Activated CD8-positive, alpha-beta T cell treated with anti-CD3 and anti-CD28 coated beads for 36 hours (primary cell): ENCODE measurements around the gene FCER1G. TPM values are rescaled to one million over a fixed set of nuclear protein-coding genes. Genes with fewer than 3 reads are reported as not detected.

Experiments
- ATAC-seq: fragments of 200-7000 bp; cut with Tn5 transposase; one replicate; pipeline ENCODE4 v1.10.0; 2021; ENCODE audit warnings: mild to moderate bottlenecking, moderate library complexity
- CTCF ChIA-PET: fragments of 350-600 bp; sonication (Branson Sonifier 250); formaldehyde crosslinking; loops from one replicate; lab custom pipeline; 2021; ENCODE audit warnings: antibody characterized with exemption; lab: Charles Lee
- POLR2A ChIA-PET: fragments of 350-600 bp; sonication (Branson Sonifier 250); formaldehyde crosslinking; loops from one replicate; lab custom pipeline; 2021; ENCODE audit warnings: antibody characterized with exemption; lab: Charles Lee
- DNase-seq: peaks from one replicate; pipeline ENCODE4 v3.0.0-alpha.2; 2020
- H3K27ac Mint-ChIP-seq: one replicate; pipeline ENCODE4 v1.8.0; 2021; ENCODE audit warnings: mild to moderate bottlenecking, mixed read lengths
- H3K27me3 Mint-ChIP-seq: one replicate; pipeline ENCODE4 v1.8.0; 2021; ENCODE audit warnings: mixed read lengths
- H3K36me3 Mint-ChIP-seq: one replicate; pipeline ENCODE4 v1.8.0; 2021; ENCODE audit warnings: low read depth, mixed read lengths
- H3K4me1 Mint-ChIP-seq: one replicate; pipeline ENCODE4 v1.8.0; 2021; ENCODE audit warnings: low read depth, mixed read lengths
- H3K4me3 Mint-ChIP-seq: one replicate; pipeline ENCODE4 v1.8.0; 2021; ENCODE audit warnings: mild to moderate bottlenecking, moderate library complexity, mixed read lengths
- H3K9me3 Mint-ChIP-seq: one replicate; pipeline ENCODE4 v1.8.0; 2021; ENCODE audit warnings: mixed read lengths
- intact Hi-C: fragments of 100-400 bp; cut with micrococcal nuclease; formaldehyde crosslinking; loops from one replicate; pipeline ENCODE4 v1.10.0; 2022
- total RNA-seq, 2 experiments: library from RNA; stranded (reverse); gene quantifications; one replicate each; pipeline ENCODE4 v1.2.3, GENCODE V29; 2021
- TF ChIP-seq, protein P1 (sequence below): fragments of 200-600 bp; IDR thresholded peaks from one replicate; pipeline ENCODE4 v1.8.0; 2022; ENCODE audit warnings: antibody characterized with exemption, mild to moderate bottlenecking

Gene FCER1G
- total RNA-seq, 2 experiments from 2014 or later = 0.60 to 0.81 TPM

DNA sequence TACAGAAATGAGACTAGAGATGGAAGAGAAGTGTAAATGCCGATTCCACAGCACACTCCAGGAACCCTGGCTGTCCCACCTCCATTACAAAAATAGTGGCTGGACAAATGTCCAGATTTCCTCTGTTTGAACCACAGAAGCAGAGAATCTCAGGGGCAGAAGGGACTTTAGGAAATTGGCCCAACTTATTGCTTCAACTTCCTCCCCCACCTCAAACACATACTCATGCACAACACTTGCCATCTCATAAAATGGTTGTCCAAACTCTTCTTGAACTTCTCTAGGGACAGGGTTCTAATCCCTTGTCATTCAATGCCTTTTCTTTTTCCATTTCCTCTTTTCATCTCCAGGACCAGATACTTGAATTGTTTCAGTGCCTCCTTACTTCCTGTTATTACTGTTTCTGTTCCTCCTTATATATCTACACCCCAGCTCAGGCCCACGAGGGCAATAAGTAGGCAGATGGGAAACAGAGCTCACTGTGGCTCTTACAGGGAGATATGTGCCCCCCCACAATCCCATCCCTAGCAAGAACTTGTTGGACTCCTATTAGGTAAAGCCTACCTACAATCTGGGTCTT lies 29.3 kb upstream of the FCER1G start:
- intact Hi-C loops = no loop called here
- ChIA-PET CTCF (interaction anchor here (0.7 to 2.0 kb wide), 13 partner anchors 9 to 196 kb away, joined by 3 to 14 read pairs (median 4); partner anchors contain the start of genes B4GALT3, PPOX and TOMM40L), POLR2A (interaction anchor here (0.6 to 1.4 kb wide), 6 partner anchors 16 to 201 kb away, joined by 3 to 6 read pairs (median 4); partner anchors contain the start of genes NDUFS2, PPOX and TOMM40L)
- no peaks in the 10 kb centered on the region for H3K9me3 Mint-ChIP-seq
- no peaks in the 10 kb centered on the region for H3K36me3 Mint-ChIP-seq
- TF ChIP-seq, protein P1, sequence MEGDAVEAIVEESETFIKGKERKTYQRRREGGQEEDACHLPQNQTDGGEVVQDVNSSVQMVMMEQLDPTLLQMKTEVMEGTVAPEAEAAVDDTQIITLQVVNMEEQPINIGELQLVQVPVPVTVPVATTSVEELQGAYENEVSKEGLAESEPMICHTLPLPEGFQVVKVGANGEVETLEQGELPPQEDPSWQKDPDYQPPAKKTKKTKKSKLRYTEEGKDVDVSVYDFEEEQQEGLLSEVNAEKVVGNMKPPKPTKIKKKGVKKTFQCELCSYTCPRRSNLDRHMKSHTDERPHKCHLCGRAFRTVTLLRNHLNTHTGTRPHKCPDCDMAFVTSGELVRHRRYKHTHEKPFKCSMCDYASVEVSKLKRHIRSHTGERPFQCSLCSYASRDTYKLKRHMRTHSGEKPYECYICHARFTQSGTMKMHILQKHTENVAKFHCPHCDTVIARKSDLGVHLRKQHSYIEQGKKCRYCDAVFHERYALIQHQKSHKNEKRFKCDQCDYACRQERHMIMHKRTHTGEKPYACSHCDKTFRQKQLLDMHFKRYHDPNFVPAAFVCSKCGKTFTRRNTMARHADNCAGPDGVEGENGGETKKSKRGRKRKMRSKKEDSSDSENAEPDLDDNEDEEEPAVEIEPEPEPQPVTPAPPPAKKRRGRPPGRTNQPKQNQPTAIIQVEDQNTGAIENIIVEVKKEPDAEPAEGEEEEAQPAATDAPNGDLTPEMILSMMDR = no peak
- H3K4me3 Mint-ChIP-seq = peak overlapping the region; percentile 48
- H3K27ac Mint-ChIP-seq = peak overlapping the region; percentile 95
- peaks cover 68% of the 10 kb centered on the region for H3K4me1 Mint-ChIP-seq
- H3K27me3 Mint-ChIP-seq = no peaks in the 10 kb centered on the region
- DNase-seq (no peak), ATAC-seq (no peak)

DNA sequence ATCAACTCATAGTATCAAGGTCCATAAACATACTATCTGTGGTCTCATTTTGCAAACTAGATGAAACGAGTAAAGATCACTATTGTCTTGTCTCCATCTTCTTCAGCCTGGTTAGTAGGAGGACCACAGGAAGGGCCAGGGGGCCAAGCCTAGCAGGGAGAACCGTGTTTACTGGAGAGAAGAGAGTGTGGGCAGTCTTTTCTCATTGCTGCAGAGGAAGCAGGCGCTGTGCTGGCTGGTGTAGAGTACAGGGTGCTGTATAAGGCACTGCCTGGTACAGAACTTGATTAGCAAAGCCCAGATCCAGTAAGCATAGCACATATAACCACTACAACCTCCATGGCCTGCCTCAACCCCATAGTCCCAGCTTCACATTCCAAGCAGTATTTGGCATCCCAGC lies 27.8 kb upstream of the FCER1G start:
- Mint-ChIP-seq H3K36me3 (no peaks in the 10 kb centered on the region), H3K27me3 (no peaks in the 10 kb centered on the region), H3K4me1 (peaks cover 56% of the 10 kb centered on the region), H3K4me3 (no peak overlapping the region), H3K9me3 (no peaks in the 10 kb centered on the region), H3K27ac (peak overlapping the region; percentile 95)
- TF ChIP-seq, protein P1 = no peak
- ChIA-PET POLR2A (interaction anchor here (1.0 to 1.4 kb wide), 2 partner anchors 30 to 38 kb away, joined by 3 to 6 read pairs; partner anchors contain the start of gene TOMM40L), CTCF (interaction anchor here (1.3 to 1.6 kb wide), 3 partner anchors 10 to 104 kb away, joined by 3 to 5 read pairs (median 5); partner anchors contain the start of genes B4GALT3 and TOMM40L)
- DNase-seq (no peak), ATAC-seq (no peak)
- intact Hi-C loops = no loop called here

DNA sequence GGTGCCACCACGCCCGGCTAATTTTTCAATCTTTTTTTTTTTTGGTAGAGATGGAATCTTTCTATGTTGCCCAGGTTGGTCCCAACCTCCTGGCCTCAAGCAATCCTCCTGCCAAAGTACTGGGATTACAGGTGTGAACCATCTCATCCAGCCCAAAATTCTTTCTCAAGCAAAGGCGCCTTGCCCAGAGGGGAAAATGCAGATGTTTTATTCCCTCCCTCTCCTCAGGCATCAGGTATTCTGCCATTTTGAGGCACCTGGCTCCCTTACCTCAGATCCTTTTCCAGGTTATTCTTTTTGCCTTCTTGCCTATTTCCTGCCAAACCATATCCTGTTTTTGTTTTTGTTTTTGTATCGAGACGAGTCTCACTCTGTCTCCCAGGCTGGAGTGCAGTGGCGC lies 26.7 kb upstream of the FCER1G start:
- Mint-ChIP-seq H3K4me3 (no peak overlapping the region), H3K27me3 (no peaks in the 10 kb centered on the region), H3K27ac (peak overlapping the region; percentile 74), H3K4me1 (peaks cover 53% of the 10 kb centered on the region), H3K36me3 (no peaks in the 10 kb centered on the region), H3K9me3 (no peaks in the 10 kb centered on the region)
- ATAC-seq (no peak), DNase-seq (no peak)
- ChIA-PET CTCF (interaction anchor here (0.9 to 1.5 kb wide), 2 partner anchors 11 to 37 kb away, joined by 3 to 5 read pairs; partner anchors contain the start of gene TOMM40L), POLR2A (no interaction called here)
- TF ChIP-seq, protein P1 = no peak
- intact Hi-C loops = no loop called here

DNA sequence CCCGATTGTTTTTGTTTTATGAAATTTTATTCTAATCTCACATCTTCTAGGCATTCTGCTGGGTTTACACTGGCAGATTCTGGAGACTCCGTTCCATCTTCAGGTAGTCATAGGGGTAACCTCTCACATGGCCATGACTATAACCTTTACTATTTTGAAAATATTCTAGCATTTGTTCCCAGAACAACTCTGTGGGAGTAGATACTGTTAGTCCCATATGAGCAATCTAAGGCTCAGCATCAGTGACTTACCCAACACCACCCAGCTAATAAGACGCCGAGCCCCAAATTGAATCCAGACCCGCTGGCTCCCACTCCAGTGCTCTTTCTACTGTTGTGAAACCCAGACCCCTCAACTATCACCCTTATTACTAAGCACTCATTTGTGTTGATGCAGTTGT lies 26.1 kb upstream of the FCER1G start:
- Mint-ChIP-seq H3K9me3 (no peaks in the 10 kb centered on the region), H3K36me3 (no peaks in the 10 kb centered on the region), H3K4me1 (peaks cover 47% of the 10 kb centered on the region), H3K27ac (no peak overlapping the region), H3K4me3 (no peak overlapping the region), H3K27me3 (no peaks in the 10 kb centered on the region)
- DNase-seq (no peak), ATAC-seq (no peak)
- CTCF ChIA-PET = interaction anchor here (0.9 to 1.2 kb wide), 2 partner anchors 10 to 194 kb away, joined by 3 read pairs; no protein-coding TSS in a partner anchor
- intact Hi-C loops = no loop called here
- TF ChIP-seq, protein P1 = no peak
- POLR2A ChIA-PET = no interaction called here
